B cell (primary cell): ENCODE data around the gene ZFPL1. TPM values are rescaled to one million over a fixed set of nuclear protein-coding genes. Genes with fewer than 3 reads are reported as not detected.

Source experiments
- ATAC-seq: fragments of 200-7000 bp; cut with Tn5 transposase; one replicate; pipeline ENCODE4 v1.10.0; 2021; ENCODE audit warnings: low read depth, mild to moderate bottlenecking, moderate number of reproducible peaks, moderate library complexity
- CTCF ChIA-PET: fragments of 350-600 bp; sonication (Branson Sonifier 250); formaldehyde crosslinking; loops from one replicate; lab custom pipeline; 2021; ENCODE audit warnings: antibody characterized with exemption, inconsistent platforms; lab: Charles Lee
- POLR2A ChIA-PET: fragments of 350-600 bp; sonication (Branson Sonifier 250); formaldehyde crosslinking; loops from one replicate; lab custom pipeline; 2021; ENCODE audit warnings: antibody characterized with exemption; lab: Charles Lee
- DNase-seq: peaks from one replicate; pipeline ENCODE4 v3.0.0; 2013
- H2AFZ ChIP-seq: 2 replicates; pipeline ENCODE4 v1.6.1; 2012; ENCODE audit warnings: mild to moderate bottlenecking, low read depth, low read length; ENCODE audit not compliant: insufficient read depth, poor library complexity, severe bottlenecking
- H3K27ac ChIP-seq, 2 donors: 1 replicate in 1 of 2; 2 replicates in 1 of 2; pipeline ENCODE4 v1.5.1; 2012 to 2013; ENCODE audit warnings: low read length in 2 of 2, mild to moderate bottlenecking in 2 of 2, moderate library complexity in 1 of 2
- H3K27me3 ChIP-seq, 4 experiments: fragments of 200-600 bp in 1 of 4; sonication (generic) in 1 of 4; replicated peaks in 1 of 4; 1 replicate in 2 of 4; 2 replicates in 2 of 4; pipeline versions ENCODE4 v1.6.1 to v1.7.0; 2013 to 2016; ENCODE audit warnings: low read length in 3 of 4, mild to moderate bottlenecking in 2 of 4, mixed read lengths in 1 of 4, moderate library complexity in 1 of 4; ENCODE audit not compliant: insufficient read depth in 4 of 4, control insufficient read depth in 3 of 4; ENCODE audit errors: control extremely low read depth in 1 of 4
- H3K36me3 ChIP-seq, 2 experiments: replicated peaks in 1 of 2; 1 replicate in 1 of 2; 2 replicates in 1 of 2; pipeline versions ENCODE4 v1.6.1 to v1.7.1; 2013; ENCODE audit warnings: low read length in 1 of 2; ENCODE audit not compliant: insufficient read depth in 2 of 2, control insufficient read depth in 1 of 2; ENCODE audit errors: control extremely low read depth in 1 of 2, extremely low read depth in 1 of 2
- H3K4me1 ChIP-seq, 2 donors: fragments of 200-600 bp in 1 of 2; sonication (generic) in 1 of 2; 1 replicate in 1 of 2; 2 replicates in 1 of 2; pipeline versions ENCODE4 v1.5.1 to v1.6.1; 2013 to 2017; ENCODE audit warnings: low read length in 2 of 2; ENCODE audit not compliant: control insufficient read depth in 2 of 2, insufficient read depth in 2 of 2
- H3K4me2 ChIP-seq: replicated peaks from 2 replicates; pipeline ENCODE3; 2012; ENCODE audit warnings: mild to moderate bottlenecking, low read depth, low read length; ENCODE audit not compliant: poor library complexity, severe bottlenecking
- H3K4me3 ChIP-seq, 5 experiments: fragments of 200-600 bp in 1 of 5; sonication (generic) in 1 of 5; 1 replicate in 3 of 5; 2 replicates in 2 of 5; pipeline versions ENCODE4 v1.5.1 to v1.7.0; 2011 to 2016; ENCODE audit warnings: low read length in 4 of 5, mild to moderate bottlenecking in 4 of 5, low read depth in 2 of 5, control low read depth in 1 of 5, moderate library complexity in 1 of 5; ENCODE audit not compliant: insufficient read depth in 1 of 5; ENCODE audit errors: control extremely low read depth in 1 of 5, extremely low read depth in 1 of 5
- H3K79me2 ChIP-seq: fragments of 200-600 bp; sonication (generic); one replicate; pipeline ENCODE4 v1.6.0; 2016; ENCODE audit warnings: low read length; ENCODE audit not compliant: control insufficient read depth, insufficient read depth
- H3K9ac ChIP-seq: fragments of 200-600 bp; sonication (generic); 2 replicates; pipeline ENCODE4 v1.6.1; 2017; ENCODE audit warnings: mild to moderate bottlenecking, low read length, moderate library complexity
- H3K9me3 ChIP-seq, 3 donors: one replicate each; pipeline versions ENCODE4 v1.6.1 to v1.7.1; 2013; ENCODE audit warnings: low read length in 2 of 3; ENCODE audit not compliant: control insufficient read depth in 2 of 3, insufficient read depth in 1 of 3; ENCODE audit errors: control extremely low read depth in 1 of 3
- H4K20me1 ChIP-seq: 2 replicates; pipeline ENCODE4 v1.6.0; 2012; ENCODE audit warnings: mild to moderate bottlenecking, low read length; ENCODE audit not compliant: insufficient read depth, control insufficient read depth, poor library complexity, severe bottlenecking
- H3K27ac Mint-ChIP-seq: one replicate; pipeline ENCODE4 v1.8.0; 2021; ENCODE audit warnings: mixed read lengths
- H3K27me3 Mint-ChIP-seq: one replicate; pipeline ENCODE4 v1.8.0; 2021; ENCODE audit warnings: mixed read lengths
- H3K4me1 Mint-ChIP-seq: one replicate; pipeline ENCODE4 v1.8.0; 2021; ENCODE audit warnings: mixed read lengths
- H3K4me3 Mint-ChIP-seq: one replicate; pipeline ENCODE4 v1.8.0; 2021; ENCODE audit warnings: mixed read lengths
- H3K9me3 Mint-ChIP-seq: one replicate; pipeline ENCODE4 v1.8.0; 2022; ENCODE audit warnings: mixed read lengths; ENCODE audit not compliant: insufficient read depth
- EZH2 ChIP-seq: IDR thresholded peaks from 2 replicates; pipeline ENCODE4 v1.6.1; 2012; ENCODE audit warnings: borderline replicate concordance, low read depth, mild to moderate bottlenecking, moderate library complexity, low read length; ENCODE audit not compliant: insufficient read depth, poor library complexity, severe bottlenecking
- WGBS: methylation state at CpG from one replicate; pipeline ENCODE4 v1.1.5; 2013; ENCODE audit warnings: missing lambda C conversion rate; ENCODE audit not compliant: insufficient coverage; 5-methylcytosine and 5-hydroxymethylcytosine counted together
- intact Hi-C: fragments of 100-400 bp; cut with micrococcal nuclease; formaldehyde crosslinking; loops from one replicate; pipeline ENCODE4 v1.10.0; 2022
- polyA plus RNA-seq: library from polyadenylated mRNA; depleted of rRNA; stranded (reverse); fragments of >200 nt; gene quantifications from 2 replicates; pipeline ENCODE4 v1.2.3, GENCODE V29; 2012
- total RNA-seq, 2 donors: library from RNA; stranded (reverse); fragments of 120-200 nt in 1 of 2; gene quantifications; 1 replicate in 1 of 2; 2 replicates in 1 of 2; pipeline versions ENCODE4 v1.2.3 to v1.2.4, GENCODE V29; 2013 to 2022
- TF ChIP-seq, protein P1 (sequence below): fragments of 200-600 bp; IDR thresholded peaks from one replicate; pipeline ENCODE4 v1.8.0; 2022; ENCODE audit warnings: antibody characterized with exemption, mild to moderate bottlenecking

Gene ZFPL1
- total and polyA plus RNA-seq, 2 donors (not counting 1 experiment from before 2014, with no cell fraction given) = 57.3 to 79.2 TPM

DNA sequence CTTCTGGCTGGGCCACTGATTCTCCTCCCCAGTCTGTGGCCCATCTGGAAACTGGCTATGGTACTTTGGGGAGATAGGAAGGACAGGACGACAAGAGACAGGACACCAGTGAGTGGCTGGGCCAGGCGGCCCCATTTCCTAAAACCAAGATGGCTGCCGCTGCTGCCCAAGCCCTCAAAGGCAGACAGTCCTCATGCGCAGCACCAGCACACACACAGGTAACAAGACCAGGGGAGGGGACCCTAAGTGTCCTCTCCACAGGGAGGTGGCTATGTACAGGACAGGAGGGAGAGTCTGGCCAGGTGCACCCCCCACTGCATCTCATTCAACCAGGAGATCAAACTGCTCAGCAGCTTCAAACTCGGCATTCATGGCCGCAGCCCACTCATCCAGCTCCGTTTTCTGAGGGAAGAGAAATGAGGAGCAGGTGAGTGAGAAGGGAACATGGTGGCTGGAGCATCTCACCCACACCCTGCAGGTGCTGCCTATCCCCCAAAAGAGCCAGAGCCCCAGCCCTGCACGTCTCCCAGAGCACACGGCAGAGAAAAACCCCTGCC, 5.2 kb upstream of the ZFPL1 start:
- H3K27ac ChIP-seq = peak overlapping the region in 1 of 2 donors; percentile 0

More for the DNA sequence above, 5.2 kb upstream of the ZFPL1 start:
- no peak overlapping the region for H3K9ac ChIP-seq
- H3K4me3 ChIP-seq = no peak overlapping the region
- H4K20me1 ChIP-seq = no peaks in the 10 kb centered on the region
- H3K4me3 Mint-ChIP-seq = no peak overlapping the region
- intact Hi-C loops = loop anchor here (1.0 kb wide), 1 partner anchor 65 kb away; the partner anchor contains the start of gene ARL2
- CTCF ChIA-PET = interaction anchor here (0.5 to 0.9 kb wide), 7 partner anchors 11 to 231 kb away, joined by 3 to 6 read pairs (median 3); partner anchors contain the start of gene ARL2
- no peaks in the 10 kb centered on the region for H3K27me3 ChIP-seq
- peak overlapping the region; percentile 63 for H2AFZ ChIP-seq
- H3K9me3 ChIP-seq = no peaks in the 10 kb centered on the region
- DNase-seq = no peak
- H3K36me3 ChIP-seq = no peaks in the 10 kb centered on the region
- no peaks in the 10 kb centered on the region for H3K27me3 Mint-ChIP-seq
- no peaks in the 10 kb centered on the region for H3K9me3 Mint-ChIP-seq
- 75% methylated on average over 1 of the region's 9 CpGs for WGBS
- TF ChIP-seq, protein P1, sequence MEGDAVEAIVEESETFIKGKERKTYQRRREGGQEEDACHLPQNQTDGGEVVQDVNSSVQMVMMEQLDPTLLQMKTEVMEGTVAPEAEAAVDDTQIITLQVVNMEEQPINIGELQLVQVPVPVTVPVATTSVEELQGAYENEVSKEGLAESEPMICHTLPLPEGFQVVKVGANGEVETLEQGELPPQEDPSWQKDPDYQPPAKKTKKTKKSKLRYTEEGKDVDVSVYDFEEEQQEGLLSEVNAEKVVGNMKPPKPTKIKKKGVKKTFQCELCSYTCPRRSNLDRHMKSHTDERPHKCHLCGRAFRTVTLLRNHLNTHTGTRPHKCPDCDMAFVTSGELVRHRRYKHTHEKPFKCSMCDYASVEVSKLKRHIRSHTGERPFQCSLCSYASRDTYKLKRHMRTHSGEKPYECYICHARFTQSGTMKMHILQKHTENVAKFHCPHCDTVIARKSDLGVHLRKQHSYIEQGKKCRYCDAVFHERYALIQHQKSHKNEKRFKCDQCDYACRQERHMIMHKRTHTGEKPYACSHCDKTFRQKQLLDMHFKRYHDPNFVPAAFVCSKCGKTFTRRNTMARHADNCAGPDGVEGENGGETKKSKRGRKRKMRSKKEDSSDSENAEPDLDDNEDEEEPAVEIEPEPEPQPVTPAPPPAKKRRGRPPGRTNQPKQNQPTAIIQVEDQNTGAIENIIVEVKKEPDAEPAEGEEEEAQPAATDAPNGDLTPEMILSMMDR = no peak
- no peak for TF ChIP-seq EZH2
- peaks cover 12% of the 10 kb centered on the region for H3K79me2 ChIP-seq
- POLR2A ChIA-PET = no interaction called here
- no peak overlapping the region for H3K4me2 ChIP-seq
- peaks cover 14% of the 10 kb centered on the region for H3K4me1 Mint-ChIP-seq
- peaks cover 4 to 18% of the 10 kb centered on the region in 2 donors for H3K4me1 ChIP-seq
- no peak for ATAC-seq
- peak overlapping the region; percentile 56 for H3K27ac Mint-ChIP-seq
